ENCODE data around the gene NID2. TPM values are rescaled to one million over a fixed set of nuclear protein-coding genes. Genes with fewer than 3 reads are reported as not detected.

The NID2 gene
- polyA plus RNA-seq, 3 donors from 2014 or later: 0.31 to 0.95 (median 0.35) TPM

DNA sequence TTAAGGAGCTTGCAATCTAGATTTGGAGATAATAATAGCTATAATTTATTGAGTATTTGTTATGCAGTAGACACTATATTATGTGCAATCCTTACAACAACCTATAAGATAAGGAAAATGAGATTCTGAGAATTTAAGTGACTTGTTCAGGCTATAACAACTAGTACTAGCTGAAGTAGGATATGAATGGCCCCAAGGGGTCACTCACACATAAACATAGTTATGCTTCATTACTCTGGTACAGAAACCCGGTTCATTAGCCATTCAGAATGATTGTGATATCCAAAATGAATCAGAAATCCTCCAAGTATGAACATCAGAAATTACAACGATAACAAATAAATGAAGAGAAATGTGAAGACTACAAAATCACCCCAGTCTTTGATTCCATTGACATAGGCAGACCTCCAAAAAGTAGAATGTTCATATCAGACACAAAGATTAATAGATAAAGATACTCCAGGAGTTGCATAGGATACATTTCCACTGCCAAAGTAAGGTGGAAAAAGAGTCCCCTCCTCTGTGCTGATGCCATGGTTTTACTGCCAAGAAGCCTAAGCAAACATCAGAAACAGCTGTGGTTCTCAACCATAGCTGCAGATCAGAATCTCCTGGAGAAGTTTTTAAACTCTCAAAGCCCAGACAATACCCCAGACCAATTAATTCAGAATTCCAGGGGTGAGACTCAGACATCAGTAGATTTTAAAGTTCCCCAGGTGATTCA is 8.6 kb upstream of the NID2 start:
- H3K4me3 Mint-ChIP-seq: no peak overlapping the region
- H3K4me1 Mint-ChIP-seq: no peaks in the 10 kb centered on the region
- DNase-seq: no peak
- no peaks in the 10 kb centered on the region for H3K36me3 Mint-ChIP-seq
- H3K27me3 Mint-ChIP-seq (ENCODE audit: low read depth in 3 of 3): peaks cover 0 to 12% (median 5%) of the 10 kb centered on the region in 3 donors
- no peaks in the 10 kb centered on the region for H3K9me3 Mint-ChIP-seq
- H3K27ac Mint-ChIP-seq: no peak overlapping the region

DNA sequence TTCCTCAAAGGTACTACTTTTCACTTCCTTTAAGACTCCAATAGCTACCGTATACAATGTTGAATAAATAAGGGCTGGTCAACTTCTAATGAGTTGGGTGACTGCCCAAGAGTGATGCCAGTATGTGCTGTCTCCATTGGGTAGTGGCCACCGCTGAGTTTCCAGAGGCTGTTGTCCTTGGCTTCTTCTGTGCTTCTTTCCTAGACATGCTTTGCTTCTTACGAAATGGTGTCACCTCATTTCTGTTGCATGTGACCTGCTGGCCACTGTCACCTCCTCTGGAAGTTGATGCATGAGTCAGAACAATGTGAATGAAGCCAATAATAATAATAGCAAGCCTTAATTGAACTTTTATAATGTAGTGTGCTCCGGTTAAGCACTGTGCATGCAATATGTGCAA is 7.5 kb upstream of the NID2 start:
- Mint-ChIP-seq H3K27ac (no peak overlapping the region), H3K4me3 (no peak overlapping the region)

DNA sequence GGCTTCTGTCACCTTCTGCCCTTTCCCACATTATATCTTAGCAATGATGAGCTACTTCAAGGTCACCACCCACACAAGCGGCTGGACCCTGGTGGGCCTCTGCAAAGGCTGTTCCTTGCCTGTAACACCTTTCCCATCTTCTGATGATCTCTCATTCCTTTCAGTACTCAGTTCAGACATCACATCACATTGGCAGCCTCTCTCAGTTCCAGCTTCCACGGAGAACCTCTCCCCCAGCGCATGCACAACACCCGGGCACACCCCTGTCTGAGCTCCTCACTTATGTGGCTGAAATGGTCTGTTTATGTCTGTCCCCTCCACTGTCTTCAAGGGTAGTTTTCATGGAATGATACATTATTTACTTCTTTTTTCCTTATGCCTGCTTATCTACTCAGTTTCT is 6.5 kb upstream of the NID2 start:
- no peak overlapping the region for H3K4me3 Mint-ChIP-seq
- peaks cover 0 to 15% (median 5%) of the 10 kb centered on the region in 3 donors for H3K27me3 Mint-ChIP-seq (ENCODE audit: low read depth in 3 of 3)
- H3K27ac Mint-ChIP-seq: no peak overlapping the region

More for the DNA sequence above, 7.5 kb upstream of the NID2 start:
- Mint-ChIP-seq H3K36me3 (no peaks in the 10 kb centered on the region), H3K4me1 (no peaks in the 10 kb centered on the region), H3K27me3 (ENCODE audit: low read depth in 3 of 3) (peaks cover 0 to 12% (median 5%) of the 10 kb centered on the region in 3 donors), H3K9me3 (no peaks in the 10 kb centered on the region)
- DNase-seq: no peak

DNA sequence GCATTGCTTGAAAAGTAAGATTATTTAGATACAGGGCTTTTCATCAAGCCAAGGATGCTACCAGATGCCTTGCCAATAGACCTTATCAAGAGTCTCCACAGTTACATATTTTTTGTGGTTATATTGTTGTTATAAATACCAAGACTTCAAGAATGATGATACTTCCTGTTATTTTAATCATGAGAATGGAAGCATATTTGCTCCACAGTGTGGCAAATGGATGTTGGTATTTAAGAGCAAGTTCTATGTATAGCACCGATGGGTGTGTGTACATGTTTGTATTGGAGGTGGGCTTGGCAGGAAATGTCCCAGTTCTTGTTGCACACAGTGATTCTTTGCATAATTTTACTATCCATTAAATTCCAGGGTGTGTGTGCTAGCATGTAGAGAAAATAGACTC is 4.4 kb upstream of the NID2 start:
- H3K4me1 Mint-ChIP-seq: peaks cover 12 to 13% of the 10 kb centered on the region in 2 donors
- no peak overlapping the region for H3K4me3 Mint-ChIP-seq
- DNase-seq: no peak
- H3K9me3 Mint-ChIP-seq: no peaks in the 10 kb centered on the region
- H3K27me3 Mint-ChIP-seq (ENCODE audit: low read depth in 3 of 3): peaks cover 5 to 21% (median 5%) of the 10 kb centered on the region in 3 donors
- no peak overlapping the region for H3K27ac Mint-ChIP-seq
- H3K36me3 Mint-ChIP-seq: no peaks in the 10 kb centered on the region

More for the DNA sequence above, 6.5 kb upstream of the NID2 start:
- Mint-ChIP-seq H3K4me1 (peaks cover 0 to 2% of the 10 kb centered on the region in 2 donors), H3K9me3 (no peaks in the 10 kb centered on the region), H3K36me3 (no peaks in the 10 kb centered on the region)
- no peak for DNase-seq

DNA sequence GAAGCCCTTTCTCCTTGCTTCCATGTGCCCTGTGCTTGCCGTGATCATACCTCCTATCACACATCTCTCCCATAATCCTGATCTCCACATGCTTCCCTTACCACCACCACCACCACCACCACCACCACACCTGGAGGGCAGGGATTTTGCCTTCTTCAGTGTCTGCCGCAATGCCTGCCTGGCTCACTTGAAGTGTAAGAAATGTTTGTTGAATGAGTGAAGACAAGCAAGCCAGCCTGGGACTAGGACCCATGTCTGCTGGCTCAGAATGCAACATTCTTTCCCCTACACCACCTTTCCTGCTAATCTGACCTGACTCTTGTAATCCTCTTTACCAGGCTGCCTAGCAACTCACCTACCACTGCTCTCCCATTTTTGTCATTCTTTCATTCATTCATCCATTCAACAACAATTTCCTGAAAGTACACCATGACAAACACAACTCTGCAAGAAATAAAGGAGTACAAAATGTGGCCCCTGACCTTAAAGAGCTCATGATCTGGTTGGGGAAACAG is 3.5 kb upstream of the NID2 start:
- Mint-ChIP-seq H3K4me1 (peaks cover 21 to 22% of the 10 kb centered on the region in 2 donors), H3K36me3 (no peaks in the 10 kb centered on the region), H3K27ac (no peak overlapping the region), H3K9me3 (no peaks in the 10 kb centered on the region), H3K4me3 (no peak overlapping the region), H3K27me3 (ENCODE audit: low read depth in 3 of 3) (peaks cover 8 to 30% (median 10%) of the 10 kb centered on the region in 3 donors)
- DNase-seq: no peak

DNA sequence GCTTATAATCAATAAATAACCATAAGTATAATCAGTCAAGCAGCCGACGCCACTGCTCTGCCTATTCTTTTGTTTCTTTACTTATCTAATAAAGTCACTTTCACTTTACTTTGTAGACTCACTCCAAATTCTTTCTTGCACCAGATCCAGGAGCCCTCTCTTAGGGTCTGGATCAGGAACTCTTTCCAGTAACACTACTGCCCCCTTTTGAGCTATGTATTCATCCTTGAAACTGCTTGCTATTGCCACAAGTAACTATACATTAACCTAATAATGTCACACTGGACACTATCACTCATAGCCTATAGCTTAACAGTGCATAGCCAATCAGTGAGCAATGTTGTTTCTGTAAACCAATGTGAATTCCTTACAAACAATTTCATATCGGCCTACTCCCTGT is 2.8 kb upstream of the NID2 start:
- peak overlapping the region in 1 of 5 donors; percentile 5 for H3K4me3 Mint-ChIP-seq
- no peak overlapping the region for H3K27ac Mint-ChIP-seq
- peaks cover 10 to 32% (median 14%) of the 10 kb centered on the region in 3 donors for H3K27me3 Mint-ChIP-seq (ENCODE audit: low read depth in 3 of 3)

DNA sequence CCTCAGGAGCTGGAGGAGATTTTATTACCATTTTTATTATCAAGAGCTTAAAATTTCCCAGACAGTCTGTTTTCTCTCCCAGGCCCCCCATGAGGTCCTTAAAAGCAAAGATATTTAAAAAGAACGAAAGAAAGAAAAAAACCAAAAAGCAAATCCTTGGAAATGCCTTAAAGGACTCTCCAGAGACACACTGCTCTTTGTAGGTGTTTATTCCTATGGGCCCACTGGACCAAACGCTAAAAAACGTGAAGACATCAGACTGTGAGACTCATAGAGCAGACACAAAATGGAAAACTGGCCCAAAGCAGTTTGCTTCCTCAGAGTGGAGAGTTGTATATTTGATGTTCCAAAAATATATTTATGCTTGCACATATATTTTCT is 1.2 kb upstream of the NID2 start:
- DNase-seq: no peak
- H3K9me3 Mint-ChIP-seq: no peaks in the 10 kb centered on the region
- H3K4me1 Mint-ChIP-seq: peaks cover 22 to 27% of the 10 kb centered on the region in 2 donors
- peak overlapping the region; percentile 31 to 83 (median 76) for H3K4me3 Mint-ChIP-seq
- H3K27ac Mint-ChIP-seq: no peak overlapping the region
- H3K27me3 Mint-ChIP-seq (ENCODE audit: low read depth in 3 of 3): peaks cover 10 to 31% (median 13%) of the 10 kb centered on the region in 3 donors
- no peaks in the 10 kb centered on the region for H3K36me3 Mint-ChIP-seq

More for the DNA sequence above, 2.8 kb upstream of the NID2 start:
- DNase-seq: no peak
- no peaks in the 10 kb centered on the region for H3K36me3 Mint-ChIP-seq
- H3K9me3 Mint-ChIP-seq: no peaks in the 10 kb centered on the region
- peaks cover 22 to 27% of the 10 kb centered on the region in 2 donors for H3K4me1 Mint-ChIP-seq

DNA sequence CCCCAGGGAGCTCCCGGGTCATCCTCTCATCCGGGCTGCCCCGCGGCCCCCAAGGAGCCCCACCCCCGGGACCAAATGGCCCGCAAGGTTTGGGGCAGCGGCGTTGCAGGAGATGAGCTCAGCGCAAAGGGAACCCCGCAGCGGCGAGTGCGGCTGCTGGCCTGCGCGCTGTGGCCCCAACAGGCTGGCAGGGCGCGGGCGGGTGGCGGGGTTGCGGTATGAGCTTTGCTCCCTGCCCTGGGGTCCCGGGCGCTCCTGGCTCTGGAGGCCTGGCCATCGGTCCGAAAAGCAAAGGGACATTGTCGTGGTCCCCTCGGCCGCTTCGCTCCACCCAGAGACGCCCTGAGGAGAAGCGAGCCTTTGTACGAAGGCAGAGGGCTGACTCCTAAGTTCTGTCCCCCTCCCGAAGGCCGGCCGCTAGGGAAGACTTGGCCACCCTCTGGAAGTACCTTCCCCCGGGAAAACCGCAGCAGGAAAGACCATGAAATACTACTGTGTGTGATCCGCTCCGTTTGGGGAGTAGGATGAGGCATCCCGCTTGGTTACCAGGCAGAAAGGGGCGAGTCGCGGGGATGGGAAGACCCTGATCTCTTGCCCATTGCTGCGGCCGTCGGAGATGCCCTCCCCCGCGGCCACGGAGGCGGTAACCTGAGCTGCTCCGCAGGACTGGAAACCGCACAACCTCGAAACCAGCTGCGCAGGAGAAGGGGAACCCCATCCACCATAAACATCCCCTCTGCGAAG is 620 bp upstream of the NID2 start:
- no peaks in the 10 kb centered on the region for H3K36me3 Mint-ChIP-seq
- peak in 2 of 3 donors; percentile 36 to 41 for DNase-seq
- H3K9me3 Mint-ChIP-seq: no peaks in the 10 kb centered on the region
- no peak overlapping the region for H3K27ac Mint-ChIP-seq
- peak overlapping the region; percentile 57 to 83 (median 80) for H3K4me3 Mint-ChIP-seq
- H3K4me1 Mint-ChIP-seq: peaks cover 22 to 27% of the 10 kb centered on the region in 2 donors
- peaks cover 11 to 31% (median 15%) of the 10 kb centered on the region in 3 donors for H3K27me3 Mint-ChIP-seq (ENCODE audit: low read depth in 3 of 3)

DNA sequence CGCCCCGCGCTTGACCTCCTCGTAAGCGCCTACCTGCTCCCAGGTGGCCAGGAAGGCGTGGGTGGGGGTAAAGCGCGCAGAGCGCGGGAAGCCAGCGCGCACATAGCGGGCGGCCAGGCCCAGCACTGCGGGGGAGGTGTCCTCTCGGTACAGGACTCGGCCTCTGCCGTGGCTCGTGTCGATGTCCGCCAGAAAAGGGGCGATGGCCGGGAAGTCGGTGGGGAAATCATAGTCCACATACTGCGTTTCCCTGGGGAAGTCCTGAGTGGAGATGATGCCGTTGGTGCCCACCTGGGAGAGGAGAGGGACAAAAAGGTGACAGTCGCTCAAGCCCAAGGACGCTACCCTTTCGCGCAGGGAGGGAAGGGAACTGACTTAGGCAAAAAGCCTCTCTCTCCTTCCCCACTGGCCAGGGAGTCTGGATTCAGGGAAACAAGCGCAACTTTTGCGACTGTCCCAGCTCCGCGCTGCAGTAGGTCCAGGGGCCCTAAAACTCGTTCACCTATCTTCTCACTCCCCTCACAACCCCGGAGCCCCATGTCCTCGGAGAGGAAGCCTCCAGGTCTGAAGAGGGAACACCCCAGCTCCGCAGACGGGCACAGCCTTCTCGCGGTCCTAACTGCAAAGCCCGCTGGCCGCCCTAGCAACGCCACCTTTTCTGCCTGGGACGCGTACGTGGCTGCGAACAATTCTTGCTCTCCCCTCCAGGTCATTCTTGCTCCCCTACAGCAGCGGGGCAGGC is 815 bp downstream of the NID2 start:
- H3K27ac Mint-ChIP-seq: no peak overlapping the region
- peak overlapping the region; percentile 76 to 83 (median 82) for H3K4me3 Mint-ChIP-seq
- peak; percentile 18 to 28 (median 26) for DNase-seq
- H3K36me3 Mint-ChIP-seq: no peaks in the 10 kb centered on the region
- H3K27me3 Mint-ChIP-seq (ENCODE audit: low read depth in 3 of 3): peaks cover 11 to 27% (median 15%) of the 10 kb centered on the region in 3 donors
- peaks cover 22 to 27% of the 10 kb centered on the region in 2 donors for H3K4me1 Mint-ChIP-seq
- no peaks in the 10 kb centered on the region for H3K9me3 Mint-ChIP-seq

DNA sequence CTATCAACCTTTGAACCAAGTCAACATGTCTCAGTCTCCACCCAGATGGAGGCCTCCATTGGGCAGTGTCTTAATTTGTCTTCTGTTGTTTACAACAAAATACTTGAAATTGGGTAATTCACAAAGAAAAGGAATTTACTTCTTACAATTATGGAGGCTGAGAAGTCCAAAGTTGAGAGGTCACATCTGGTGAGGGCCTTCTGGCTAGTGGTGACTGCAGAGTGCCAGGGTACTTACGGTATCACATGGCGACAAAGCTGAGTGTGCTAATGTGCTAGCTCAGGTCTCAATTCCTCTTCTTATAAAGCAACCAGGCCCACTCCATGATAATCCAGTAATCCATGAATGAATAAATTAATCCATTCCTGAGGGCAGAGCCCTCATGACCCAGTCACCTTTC is 4.7 kb downstream of the NID2 start:
- no peaks in the 10 kb centered on the region for H3K36me3 Mint-ChIP-seq
- H3K4me1 Mint-ChIP-seq: peaks cover 15 to 17% of the 10 kb centered on the region in 2 donors
- no peaks in the 10 kb centered on the region for H3K9me3 Mint-ChIP-seq
- peaks cover 9 to 17% (median 14%) of the 10 kb centered on the region in 3 donors for H3K27me3 Mint-ChIP-seq (ENCODE audit: low read depth in 3 of 3)
- no peak overlapping the region for H3K4me3 Mint-ChIP-seq
- no peak for DNase-seq
- no peak overlapping the region for H3K27ac Mint-ChIP-seq

DNA sequence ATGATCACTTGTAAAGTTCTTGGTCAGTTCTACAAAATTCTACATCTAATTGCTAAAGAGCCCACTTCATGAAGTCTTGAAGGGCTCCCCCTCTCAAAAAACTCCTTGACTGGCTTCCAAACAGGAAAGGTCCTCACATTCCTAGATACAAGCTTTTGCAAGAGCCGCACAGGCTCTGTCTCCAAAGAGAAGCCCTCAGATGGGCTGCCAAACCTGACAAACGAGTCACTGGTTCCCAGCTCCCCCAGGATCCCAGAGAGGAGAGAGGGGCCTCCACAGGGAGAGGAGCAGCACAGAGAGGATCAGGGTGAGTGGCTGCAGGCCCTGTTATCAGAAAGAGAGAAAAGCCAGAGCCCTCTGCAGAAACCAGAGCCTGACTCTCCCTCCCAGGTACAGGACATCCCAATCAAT is 5.8 kb downstream of the NID2 start:
- peaks cover 8 to 12% of the 10 kb centered on the region in 2 donors for H3K4me1 Mint-ChIP-seq
- DNase-seq: no peak
- H3K27me3 Mint-ChIP-seq (ENCODE audit: low read depth in 3 of 3): peaks cover 6 to 17% (median 11%) of the 10 kb centered on the region in 3 donors
- no peaks in the 10 kb centered on the region for H3K36me3 Mint-ChIP-seq
- no peak overlapping the region for H3K4me3 Mint-ChIP-seq
- H3K27ac Mint-ChIP-seq: no peak overlapping the region
- H3K9me3 Mint-ChIP-seq: no peaks in the 10 kb centered on the region

DNA sequence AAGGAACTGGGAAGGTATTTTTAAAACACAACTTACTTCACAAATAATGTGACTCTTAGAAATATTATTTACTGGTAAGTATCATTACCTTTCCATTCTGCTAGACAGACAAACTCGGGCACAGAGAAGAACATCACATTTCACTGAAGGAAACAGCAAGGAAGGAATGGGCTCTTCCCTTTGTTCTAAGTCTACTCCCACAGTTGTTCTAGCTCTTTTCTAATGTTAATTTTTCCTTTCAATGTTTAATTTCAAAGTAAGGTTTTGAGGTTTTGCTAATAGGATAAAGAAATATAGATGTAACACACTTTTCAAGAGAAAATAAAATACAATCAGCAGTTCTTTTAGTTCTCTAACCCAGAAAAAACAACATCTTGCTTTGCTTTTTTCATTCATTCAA is 7.0 kb downstream of the NID2 start:
- no peak overlapping the region for H3K27ac Mint-ChIP-seq
- H3K36me3 Mint-ChIP-seq: no peaks in the 10 kb centered on the region
- no peak overlapping the region for H3K4me3 Mint-ChIP-seq
- no peak for DNase-seq
- H3K9me3 Mint-ChIP-seq: no peaks in the 10 kb centered on the region
- peaks cover 0 to under 1% of the 10 kb centered on the region in 2 donors for H3K4me1 Mint-ChIP-seq
- peaks cover 2 to 10% (median 2%) of the 10 kb centered on the region in 3 donors for H3K27me3 Mint-ChIP-seq (ENCODE audit: low read depth in 3 of 3)

DNA sequence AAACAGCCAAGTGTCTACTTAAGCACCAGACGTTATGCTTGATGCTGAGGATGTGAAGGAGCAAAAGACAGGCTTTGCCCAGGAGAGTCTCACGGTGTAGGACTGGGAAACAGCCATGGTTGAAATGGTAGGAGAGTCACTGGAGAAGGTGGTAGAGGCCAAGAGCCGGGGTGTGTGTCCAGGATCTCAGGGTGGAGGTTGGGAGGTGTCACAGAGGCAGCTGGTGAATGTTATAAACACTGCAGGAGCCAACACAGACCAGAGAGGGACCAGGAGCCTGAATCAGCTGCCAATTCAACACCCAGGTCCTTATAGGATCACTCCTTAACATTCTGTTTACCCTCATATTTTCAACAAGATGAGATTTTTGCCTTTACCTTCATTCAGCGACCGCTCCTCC is 7.5 kb downstream of the NID2 start:
- Mint-ChIP-seq H3K4me3 (no peak overlapping the region), H3K27me3 (ENCODE audit: low read depth in 3 of 3) (peaks cover under 1 to 8% (median 2%) of the 10 kb centered on the region in 3 donors), H3K27ac (no peak overlapping the region), H3K36me3 (no peaks in the 10 kb centered on the region), H3K4me1 (no peaks in the 10 kb centered on the region), H3K9me3 (no peaks in the 10 kb centered on the region)
- no peak for DNase-seq

Measured in immature natural killer cell (primary cell).